NK-92 (cell line): ENCODE measurements around the gene DLGAP1.

Experiments
- DNase-seq: peaks from one replicate; lab custom pipeline; 2025; ENCODE audit not compliant: unreplicated experiment; lab: John Stamatoyannopoulos, UW

DLGAP1 gene

DNA sequence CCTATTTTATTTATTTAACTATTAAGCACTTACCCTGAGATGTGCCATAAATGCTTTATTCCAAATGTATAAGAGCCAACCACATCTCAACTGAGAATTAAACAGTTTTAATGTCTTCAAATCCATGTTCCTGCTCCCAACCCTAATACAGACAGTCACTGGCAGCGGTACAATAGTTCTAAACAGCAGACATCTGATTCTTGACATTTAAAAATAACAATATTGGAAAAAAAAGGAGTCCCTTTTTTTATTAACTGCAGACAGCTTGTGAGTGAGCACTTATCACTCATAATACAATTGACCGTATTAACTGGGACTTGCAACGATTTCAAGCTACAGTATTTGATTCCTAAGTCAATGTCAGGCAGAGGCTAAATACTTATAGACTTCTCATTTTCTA is 580.5 kb downstream of the DLGAP1 start:
- DNase-seq: no peak

- DNase-seq: no peak
Observed at GRCh38 chr18:3874125-3874524, 581.0 kb downstream of the DLGAP1 start.

DNA sequence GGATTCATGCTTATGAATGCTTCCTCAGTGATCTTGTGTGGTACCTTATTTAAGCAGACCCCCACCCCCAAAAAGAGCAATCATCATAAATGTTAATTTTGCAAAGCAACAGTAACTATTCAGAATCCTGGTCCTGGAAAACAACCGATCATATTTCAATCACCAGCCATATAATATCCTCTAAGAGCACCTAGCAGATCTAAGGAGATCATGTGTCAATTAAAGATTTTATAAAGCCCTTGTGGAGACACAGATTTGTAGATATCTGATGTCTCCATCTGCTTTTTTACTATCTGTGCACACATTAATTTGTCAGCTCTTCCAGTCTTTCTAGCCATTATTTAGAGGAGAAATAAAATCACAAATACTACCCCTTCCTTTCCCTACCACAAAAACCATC is 581.4 kb downstream of the DLGAP1 start:
- DNase-seq: no peak

DNA sequence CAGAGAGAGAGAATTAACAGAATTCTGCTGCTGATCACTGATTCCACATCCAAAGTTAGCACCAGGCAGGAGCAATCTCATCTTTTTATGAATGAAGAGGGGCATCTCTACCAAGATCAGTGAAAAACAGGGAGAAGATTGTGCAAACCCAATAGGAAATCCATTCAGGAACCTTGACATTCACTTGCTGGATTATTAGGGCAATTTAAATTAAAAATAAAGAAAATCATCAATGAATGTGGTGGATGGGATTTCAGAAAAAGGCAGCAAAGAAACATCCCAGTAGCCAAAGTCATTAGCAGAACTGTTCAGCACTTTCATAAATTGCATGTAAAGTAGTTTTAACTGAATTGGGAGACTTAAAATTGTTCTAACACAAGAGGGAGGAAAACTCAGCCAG is 581.9 kb downstream of the DLGAP1 start:
- DNase-seq: no peak

GRCh38 chr18:3872641-3873040 is 582.5 kb downstream of the DLGAP1 start:
- no peak for DNase-seq

DNA sequence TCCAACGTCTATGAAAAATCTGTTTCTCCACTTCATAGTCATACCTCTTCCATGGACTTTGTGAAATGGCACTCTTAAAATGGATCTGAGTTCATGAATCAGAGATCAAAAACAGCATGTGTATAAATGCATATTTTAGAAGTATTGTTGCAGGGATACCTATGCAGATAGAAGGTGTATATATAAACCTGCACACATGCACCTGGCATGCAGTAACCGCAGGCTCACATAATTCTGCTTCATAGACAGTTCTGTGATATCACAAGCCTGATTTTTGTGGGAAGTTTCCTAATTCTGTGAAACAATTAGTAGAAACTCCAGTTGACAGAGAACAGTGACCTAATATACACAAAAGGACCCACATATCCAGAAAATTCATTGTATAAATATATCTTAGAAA is 583.4 kb downstream of the DLGAP1 start:
- DNase-seq: no peak

GRCh38 chr18:3870914-3871313 is 584.2 kb downstream of the DLGAP1 start:
- no peak for DNase-seq

DNA sequence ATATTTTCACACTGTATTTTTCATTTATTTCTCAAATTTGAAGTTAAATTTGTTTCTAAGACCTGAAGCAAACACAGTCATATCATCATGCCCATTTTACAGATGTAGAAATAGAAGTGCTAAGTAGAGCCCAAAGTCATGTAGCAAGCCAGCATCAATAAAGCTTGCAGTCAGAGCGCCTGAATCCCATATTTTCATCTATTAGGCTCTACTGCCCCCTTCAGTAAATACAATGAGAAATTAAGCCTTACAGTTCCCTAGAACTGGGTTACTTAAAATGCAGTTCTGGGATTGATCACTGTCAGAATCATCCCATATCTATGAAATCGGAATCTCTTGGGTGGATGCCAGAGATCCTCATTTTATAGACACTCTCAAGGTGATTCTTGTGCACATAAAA is 585.3 kb downstream of the DLGAP1 start:
- DNase-seq: no peak

- no peak for DNase-seq
Observed at GRCh38 chr18:3867864-3868311, 587.2 kb downstream of the DLGAP1 start.

DNA sequence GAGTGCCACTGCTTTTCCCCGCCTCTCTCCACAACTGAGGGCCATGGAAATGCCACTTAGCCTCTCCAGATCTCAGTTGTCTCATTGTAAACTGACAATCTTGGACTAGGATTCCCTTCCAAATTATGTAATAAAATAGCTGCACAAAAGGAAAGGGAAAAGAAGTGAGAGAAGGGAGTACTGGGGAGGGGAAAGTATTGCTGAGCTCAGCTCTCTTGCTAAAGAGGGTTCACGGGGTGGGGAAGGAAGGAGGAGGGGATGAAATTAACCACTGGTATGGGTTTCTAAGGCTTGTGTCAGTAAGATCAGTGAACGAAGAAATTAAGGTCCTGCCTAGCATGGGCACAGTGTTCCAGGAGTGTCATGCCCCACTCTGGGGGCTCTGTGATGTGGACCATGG is 587.9 kb downstream of the DLGAP1 start:
- no peak for DNase-seq

GRCh38 chr18:3864669-3865298 is 590.3 kb downstream of the DLGAP1 start:
- no peak for DNase-seq

GRCh38 chr18:3863593-3863992 is 591.5 kb downstream of the DLGAP1 start:
- no peak for DNase-seq

- no peak for DNase-seq
Observed at GRCh38 chr18:3863006-3863405, 592.1 kb downstream of the DLGAP1 start.

DNA sequence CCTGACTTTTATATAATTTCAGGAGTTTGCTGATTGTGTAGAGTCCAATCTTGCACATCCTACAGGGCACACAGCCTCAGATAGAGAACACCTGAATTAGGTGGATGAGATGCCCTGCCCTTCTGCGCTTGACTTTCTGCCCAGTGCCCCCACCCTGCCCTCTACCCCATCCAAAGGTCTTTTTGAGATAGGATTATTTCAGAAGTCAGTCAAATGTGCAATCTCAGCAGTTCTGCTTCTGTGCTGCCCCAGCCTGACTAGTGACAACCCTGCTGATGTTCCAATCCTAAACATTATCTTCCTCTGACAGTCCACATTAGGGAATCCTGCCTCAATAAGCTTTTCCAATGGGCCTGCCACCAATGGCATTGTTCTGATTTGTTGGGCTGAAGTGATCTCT is 593.6 kb downstream of the DLGAP1 start:
- DNase-seq: no peak

- no peak for DNase-seq
Observed at GRCh38 chr18:3857544-3857943, 597.6 kb downstream of the DLGAP1 start.

DNA sequence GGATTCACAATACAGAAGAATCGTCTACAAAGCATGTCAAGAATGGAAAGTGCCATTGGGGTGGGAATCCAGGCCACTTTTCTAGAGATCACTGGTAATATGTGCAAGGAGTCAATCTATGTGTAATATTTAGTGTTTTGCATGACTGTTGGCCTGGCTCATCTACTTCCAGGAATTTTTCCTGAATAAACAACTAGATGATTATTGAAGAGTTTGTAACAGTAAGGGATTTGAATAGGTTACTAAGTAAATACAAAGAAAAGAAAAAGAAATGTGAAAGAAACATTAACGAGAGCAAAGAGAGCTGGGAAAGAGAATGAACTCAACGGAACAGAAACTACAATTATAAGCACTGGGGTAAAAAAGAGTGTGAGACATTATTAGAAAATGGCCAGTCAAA is 599.1 kb downstream of the DLGAP1 start:
- DNase-seq: no peak

DNA sequence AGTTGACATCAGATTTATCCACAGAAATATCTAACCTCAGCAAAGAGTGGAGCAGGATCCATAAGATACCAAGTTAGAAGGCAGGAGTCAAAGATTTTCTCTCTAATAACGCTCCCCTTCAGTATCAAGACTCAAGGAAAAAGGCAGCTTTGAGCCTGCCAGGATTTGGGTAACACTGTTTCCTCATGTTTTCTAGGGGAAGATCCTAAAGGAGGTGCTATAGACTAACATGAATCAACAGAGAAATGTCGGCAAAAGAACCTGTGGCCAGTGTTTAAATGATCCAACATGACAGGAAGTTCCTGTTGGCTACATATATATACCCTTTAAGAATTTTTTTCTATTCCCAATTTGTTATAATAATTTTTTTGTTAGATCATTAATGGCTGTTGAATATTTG is 602.8 kb downstream of the DLGAP1 start:
- DNase-seq: no peak

- no peak for DNase-seq
Observed at GRCh38 chr18:3851159-3851558, 603.9 kb downstream of the DLGAP1 start.

DNA sequence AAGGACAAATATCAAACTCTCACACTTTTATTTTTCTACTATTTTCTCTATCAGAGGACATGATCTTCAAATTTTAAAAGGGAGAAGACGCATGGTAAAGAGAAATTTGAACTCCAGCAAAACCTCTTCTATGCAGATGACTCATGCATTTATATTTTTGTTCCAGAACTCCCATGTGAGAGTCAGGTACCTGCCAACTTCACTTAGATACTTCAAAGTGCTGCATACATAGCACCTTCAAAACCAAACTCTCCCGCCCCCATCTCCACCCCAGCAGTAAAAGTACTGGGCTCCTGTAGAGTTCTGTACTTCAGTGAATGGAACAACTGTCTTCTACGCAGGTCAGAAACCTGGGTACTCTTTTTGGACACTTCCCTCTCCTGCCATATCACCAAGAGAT is 606.8 kb downstream of the DLGAP1 start:
- no peak for DNase-seq

GRCh38 chr18:3845161-3845560 is 609.9 kb downstream of the DLGAP1 start:
- DNase-seq: no peak

GRCh38 chr18:3842844-3843243 is 612.3 kb downstream of the DLGAP1 start:
- no peak for DNase-seq

DNA sequence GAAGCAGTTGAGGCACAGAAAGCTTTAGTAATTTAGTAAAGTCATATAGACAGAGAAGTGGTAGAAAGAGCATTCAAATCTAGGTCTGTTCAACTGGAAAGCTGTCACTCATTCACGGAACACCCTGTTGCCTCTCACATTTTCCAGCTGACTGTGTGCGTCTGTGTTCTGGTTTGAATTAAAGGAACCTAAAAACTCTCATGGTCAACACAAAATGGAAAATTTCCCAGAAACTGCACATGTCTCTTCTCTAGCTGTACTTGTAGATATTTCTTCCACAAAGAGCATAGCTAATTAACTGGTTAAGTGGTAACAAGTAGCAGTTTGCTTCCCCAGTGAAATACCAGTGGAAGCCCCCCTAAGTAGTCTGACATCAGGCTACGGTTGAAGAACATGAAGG is 614.3 kb downstream of the DLGAP1 start:
- DNase-seq: no peak

GRCh38 chr18:3839581-3839981 is 615.5 kb downstream of the DLGAP1 start:
- no peak for DNase-seq
